Endodermal cell (in vitro differentiated cells): ENCODE results near the gene C1orf35. TPM values are rescaled to one million over a fixed set of nuclear protein-coding genes. Genes with fewer than 3 reads are reported as not detected.

Source experiments
- DNase-seq: peaks from one replicate; pipeline ENCODE4 v3.0.0-alpha.2; 2017
- H3K27ac ChIP-seq: 2 replicates; pipeline ENCODE4 v1.5.1; 2013; ENCODE audit warnings: mild to moderate bottlenecking, low read depth, low read length, moderate library complexity
- H3K27me3 ChIP-seq: 2 replicates; pipeline ENCODE4 v1.6.1; 2013; ENCODE audit warnings: mild to moderate bottlenecking, low read length, moderate library complexity; ENCODE audit not compliant: insufficient read depth, control insufficient read depth, poor library complexity, severe bottlenecking
- H3K36me3 ChIP-seq: 2 replicates; pipeline ENCODE4 v1.7.0; 2013; ENCODE audit warnings: mild to moderate bottlenecking, low read length, moderate library complexity; ENCODE audit not compliant: control insufficient read depth, insufficient read depth
- H3K4me1 ChIP-seq: one replicate; pipeline ENCODE4 v1.7.0; 2013; ENCODE audit warnings: low read length; ENCODE audit not compliant: control insufficient read depth, insufficient read depth
- H3K4me3 ChIP-seq: 2 replicates; pipeline ENCODE4 v1.5.1; 2013; ENCODE audit warnings: mild to moderate bottlenecking, low read length, moderate library complexity
- H3K9ac ChIP-seq: 2 replicates; pipeline ENCODE4 v1.6.1; 2013; ENCODE audit warnings: mild to moderate bottlenecking, low read length, moderate library complexity; ENCODE audit not compliant: poor library complexity, severe bottlenecking; ENCODE audit errors: extremely low read depth
- H3K9me3 ChIP-seq: 2 replicates; pipeline ENCODE4 v1.6.1; 2013; ENCODE audit warnings: mild to moderate bottlenecking, low read length, moderate library complexity; ENCODE audit not compliant: control insufficient read depth
- H3K27ac Mint-ChIP-seq: 2 replicates; pipeline ENCODE4 v1.8.0; 2020; ENCODE audit warnings: mixed read lengths
- H3K27me3 Mint-ChIP-seq: 2 replicates; pipeline ENCODE4 v1.8.0; 2021; ENCODE audit warnings: mild to moderate bottlenecking, mixed read lengths; ENCODE audit not compliant: insufficient read depth
- H3K36me3 Mint-ChIP-seq: 2 replicates; pipeline ENCODE4 v1.8.0; 2020; ENCODE audit warnings: low read depth, mixed read lengths
- H3K4me1 Mint-ChIP-seq: 2 replicates; pipeline ENCODE4 v1.8.0; 2020; ENCODE audit warnings: mixed read lengths
- H3K4me3 Mint-ChIP-seq: 2 replicates; pipeline ENCODE4 v1.8.0; 2020; ENCODE audit warnings: mild to moderate bottlenecking, moderate library complexity, mixed read lengths
- H3K9me3 Mint-ChIP-seq: 2 replicates; pipeline ENCODE4 v1.8.0; 2020; ENCODE audit warnings: mild to moderate bottlenecking, mixed read lengths
- WGBS, 2 experiments: methylation state at CpG; one replicate each; pipeline versions ENCODE4 v1.1.5 to v1.1.7; 2013; ENCODE audit warnings: missing lambda C conversion rate in 2 of 2, mixed read lengths in 1 of 2; ENCODE audit not compliant: insufficient coverage in 1 of 2, insufficient read length in 1 of 2; 5-methylcytosine and 5-hydroxymethylcytosine counted together
- total RNA-seq, 2 donors: library from RNA; stranded (reverse); fragmentation: NEBNext Ultra II Directional in 1 of 2; extraction: Animal tissue kit (Norgen Biotek cat#: 25700) in 1 of 2; gene quantifications; 2 replicates in 1 of 2; 3 replicates in 1 of 2; pipeline ENCODE4 v1.2.1, GENCODE V29; 2021
- TF ChIP-seq, protein P1 (sequence below): fragments of 200-600 bp; sonication (generic); conservative IDR thresholded peaks from 2 replicates; pipeline ENCODE4 v1.5.0; 2021; ENCODE audit warnings: antibody characterized with exemption, mild to moderate bottlenecking

Gene C1orf35
- total RNA-seq, 2 donors from 2014 or later = 31.6 to 34.0 TPM

- Histone ChIP-seq H3K27me3 (no peaks in the 10 kb centered on the region), H3K36me3 (peaks cover 73% of the 10 kb centered on the region), H3K9me3 (no peaks in the 10 kb centered on the region), H3K9ac (no peak overlapping the region), H3K4me3 (no peak overlapping the region), H3K27ac (no peak overlapping the region), H3K4me1 (peaks cover 25% of the 10 kb centered on the region)
- H3K27me3 Mint-ChIP-seq = no peaks in the 10 kb centered on the region
- peaks cover 48% of the 10 kb centered on the region for H3K36me3 Mint-ChIP-seq
- 94 to 96% methylated on average over 10 to 12 of the region's 12 CpGs for WGBS, 2 experiments
- H3K4me1 Mint-ChIP-seq = peaks cover 51% of the 10 kb centered on the region
- H3K27ac Mint-ChIP-seq = peak overlapping the region; percentile 71
- peaks cover 3% of the 10 kb centered on the region for H3K9me3 Mint-ChIP-seq
- peak; percentile 36 for DNase-seq
- no peak overlapping the region for H3K4me3 Mint-ChIP-seq
- TF ChIP-seq, protein P1, sequence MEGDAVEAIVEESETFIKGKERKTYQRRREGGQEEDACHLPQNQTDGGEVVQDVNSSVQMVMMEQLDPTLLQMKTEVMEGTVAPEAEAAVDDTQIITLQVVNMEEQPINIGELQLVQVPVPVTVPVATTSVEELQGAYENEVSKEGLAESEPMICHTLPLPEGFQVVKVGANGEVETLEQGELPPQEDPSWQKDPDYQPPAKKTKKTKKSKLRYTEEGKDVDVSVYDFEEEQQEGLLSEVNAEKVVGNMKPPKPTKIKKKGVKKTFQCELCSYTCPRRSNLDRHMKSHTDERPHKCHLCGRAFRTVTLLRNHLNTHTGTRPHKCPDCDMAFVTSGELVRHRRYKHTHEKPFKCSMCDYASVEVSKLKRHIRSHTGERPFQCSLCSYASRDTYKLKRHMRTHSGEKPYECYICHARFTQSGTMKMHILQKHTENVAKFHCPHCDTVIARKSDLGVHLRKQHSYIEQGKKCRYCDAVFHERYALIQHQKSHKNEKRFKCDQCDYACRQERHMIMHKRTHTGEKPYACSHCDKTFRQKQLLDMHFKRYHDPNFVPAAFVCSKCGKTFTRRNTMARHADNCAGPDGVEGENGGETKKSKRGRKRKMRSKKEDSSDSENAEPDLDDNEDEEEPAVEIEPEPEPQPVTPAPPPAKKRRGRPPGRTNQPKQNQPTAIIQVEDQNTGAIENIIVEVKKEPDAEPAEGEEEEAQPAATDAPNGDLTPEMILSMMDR = no peak
Observed at GRCh38 chr1:228089519-228090380, 13.4 kb downstream of the C1orf35 start.

GRCh38 chr1:228088586-228089498 is 14.3 kb downstream of the C1orf35 start:
- Mint-ChIP-seq H3K36me3 (peaks cover 44% of the 10 kb centered on the region), H3K9me3 (no peaks in the 10 kb centered on the region), H3K27me3 (no peaks in the 10 kb centered on the region), H3K4me1 (peaks cover 60% of the 10 kb centered on the region), H3K4me3 (no peak overlapping the region), H3K27ac (peak overlapping the region; percentile 71)
- Histone ChIP-seq H3K9me3 (no peaks in the 10 kb centered on the region), H3K27me3 (no peaks in the 10 kb centered on the region), H3K27ac (no peak overlapping the region), H3K4me1 (peaks cover 25% of the 10 kb centered on the region), H3K9ac (no peak overlapping the region), H3K36me3 (peaks cover 75% of the 10 kb centered on the region), H3K4me3 (no peak overlapping the region)
- TF ChIP-seq, protein P1 = no peak
- DNase-seq = peak; percentile 38
- WGBS, 2 experiments = 92 to 93% methylated on average over 19 to 21 of the region's 21 CpGs

DNA sequence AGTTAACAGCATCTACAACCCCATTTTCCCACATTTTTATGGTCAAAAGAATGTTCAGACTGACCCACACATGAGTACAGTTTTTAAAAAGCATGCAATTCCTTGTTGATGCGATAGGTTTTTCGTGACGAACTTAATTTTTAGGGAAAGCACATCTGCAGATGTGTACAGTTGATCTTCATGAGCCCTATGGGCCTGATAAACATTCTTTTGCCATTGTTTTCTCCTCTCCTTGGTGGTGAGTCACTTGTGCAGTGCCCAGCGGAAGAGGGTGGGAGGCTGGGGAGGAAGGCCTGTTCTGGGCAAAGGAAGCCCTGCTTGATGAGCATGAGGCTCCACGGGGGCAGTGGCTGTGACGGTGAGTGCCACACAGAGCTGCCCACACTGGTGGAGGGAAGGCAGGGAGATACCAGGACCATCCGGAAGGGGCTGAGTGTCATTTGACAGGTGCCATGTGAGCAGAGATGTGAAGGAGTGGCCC is 15.3 kb downstream of the C1orf35 start:
- no peak overlapping the region for H3K4me3 Mint-ChIP-seq
- no peak overlapping the region for H3K27ac ChIP-seq

More for the DNA sequence above, 15.3 kb downstream of the C1orf35 start:
- Histone ChIP-seq H3K4me3 (peak overlapping the region; percentile 54), H3K9ac (no peak overlapping the region), H3K36me3 (peaks cover 71% of the 10 kb centered on the region), H3K27me3 (no peaks in the 10 kb centered on the region), H3K4me1 (peaks cover 25% of the 10 kb centered on the region), H3K9me3 (no peaks in the 10 kb centered on the region)
- H3K27ac Mint-ChIP-seq = peak overlapping the region; percentile 71
- TF ChIP-seq, protein P1 = no peak
- no peaks in the 10 kb centered on the region for H3K9me3 Mint-ChIP-seq
- peaks cover 46% of the 10 kb centered on the region for H3K36me3 Mint-ChIP-seq
- no peaks in the 10 kb centered on the region for H3K27me3 Mint-ChIP-seq
- 96 to 98% methylated on average over 5 to 7 of the region's 7 CpGs for WGBS, 2 experiments
- H3K4me1 Mint-ChIP-seq = peaks cover 61% of the 10 kb centered on the region
- DNase-seq = peak; percentile 38
